Lung (tissue), 12 donors: ENCODE measurements around the gene TTLL10. TPM values are rescaled to one million over a fixed set of nuclear protein-coding genes. Genes with fewer than 3 reads are reported as not detected.

Experiments
- ATAC-seq: fragments of 200-7000 bp; cut with Tn5 transposase; one replicate; pipeline ENCODE4 v1.9.1; 2020; ENCODE audit warnings: moderate number of reproducible peaks; ENCODE audit not compliant: insufficient read depth, low FRiP score
- DNase-seq, 3 donors: peaks; one replicate each; pipeline ENCODE4 v3.0.0-alpha.2; 2013 to 2017
- H3K27ac ChIP-seq, 2 donors: one replicate each; pipeline ENCODE4 v1.5.1; 2013; ENCODE audit warnings: mild to moderate bottlenecking in 2 of 2, moderate library complexity in 2 of 2, control low read depth in 1 of 2, inconsistent platforms in 1 of 2, low read depth in 1 of 2, low read length in 1 of 2
- H3K27me3 ChIP-seq, 3 donors: one replicate each; pipeline ENCODE4 v1.5.1; 2013; ENCODE audit warnings: low read length in 2 of 3; ENCODE audit not compliant: control insufficient read depth in 3 of 3, insufficient read depth in 3 of 3
- H3K36me3 ChIP-seq, 4 donors: one replicate each; pipeline ENCODE4 v1.5.1; 2013; ENCODE audit warnings: low read length in 4 of 4, mild to moderate bottlenecking in 1 of 4, moderate library complexity in 1 of 4; ENCODE audit not compliant: control insufficient read depth in 4 of 4, insufficient read depth in 4 of 4
- H3K4me1 ChIP-seq, 5 donors: one replicate each; pipeline ENCODE4 v1.5.1; 2013; ENCODE audit warnings: low read length in 5 of 5, mild to moderate bottlenecking in 2 of 5, moderate library complexity in 1 of 5; ENCODE audit not compliant: control insufficient read depth in 5 of 5, insufficient read depth in 5 of 5
- H3K4me3 ChIP-seq: one replicate; pipeline ENCODE4 v1.5.1; 2013; ENCODE audit warnings: mild to moderate bottlenecking, control low read depth, moderate library complexity
- H3K9ac ChIP-seq, 2 donors: one replicate each; pipeline ENCODE4 v1.5.1; 2013; ENCODE audit warnings: low read length in 2 of 2, control low read depth in 1 of 2; ENCODE audit not compliant: insufficient read depth in 1 of 2
- H3K9me3 ChIP-seq, 4 donors: one replicate each; pipeline ENCODE4 v1.5.1; 2013; ENCODE audit warnings: low read length in 3 of 4, mild to moderate bottlenecking in 1 of 4, moderate library complexity in 1 of 4; ENCODE audit not compliant: control insufficient read depth in 4 of 4, insufficient read depth in 3 of 4
- CTCF ChIP-seq: IDR thresholded peaks from 2 replicates; pipeline ENCODE4 v1.5.1; 2012; ENCODE audit warnings: mild to moderate bottlenecking; ENCODE audit errors: control extremely low read depth, extremely low read depth
- whole genome bisulfite sequencing, 2 donors: extraction: QIAGEN DNeasy Blood & Tissue Kit; methylation state at CpG; one replicate each; pipeline ENCODE4 v1.1.7; 2013; 5-methylcytosine and 5-hydroxymethylcytosine counted together
- polyA plus RNA-seq, 2 donors: library from polyadenylated mRNA; stranded (reverse); fragments of 200-250 nt; gene quantifications; one replicate each; pipeline ENCODE4 v1.2.1, GENCODE V29; 2013
- total RNA-seq, 2 donors: library from RNA; depleted of rRNA in 1 of 2; stranded (reverse); fragments of >200 nt in 1 of 2; gene quantifications; one replicate each; pipeline ENCODE4 v1.2.1, GENCODE V29; 2014 to 2021
- donor health status: control.
- donor health status: control.
- donor health status: Bipolar disorder and iron deficiency.
- donor health status: healthy.
- donor health status: DM: yes; HTN: yes; CAD: no.

Gene TTLL10
- total and polyA plus RNA-seq, 4 donors: 3.7 to 19.7 (median 4.5) TPM

- Histone ChIP-seq H3K9ac (peak overlapping the region in 1 of 2 donors; percentile 19), H3K4me1 (peaks cover 0 to 26% (median 2%) of the 10 kb centered on the region in 5 donors), H3K27me3 (peaks cover 0 to 3% (median 2%) of the 10 kb centered on the region in 3 donors), H3K27ac (no peak overlapping the region), H3K9me3 (no peaks in the 10 kb centered on the region), H3K36me3 (no peaks in the 10 kb centered on the region), H3K4me3 (no peak overlapping the region)
- no peak for TF ChIP-seq CTCF
- peak; percentile 39 for ATAC-seq
- WGBS, 2 donors: 17 to 21% methylated on average over 40 to 48 of the region's 48 CpGs
- peak; percentile 38 to 58 (median 56) for DNase-seq
Observed at GRCh38 chr1:1136547-1137230, 37.0 kb upstream of the TTLL10 start.

DNA sequence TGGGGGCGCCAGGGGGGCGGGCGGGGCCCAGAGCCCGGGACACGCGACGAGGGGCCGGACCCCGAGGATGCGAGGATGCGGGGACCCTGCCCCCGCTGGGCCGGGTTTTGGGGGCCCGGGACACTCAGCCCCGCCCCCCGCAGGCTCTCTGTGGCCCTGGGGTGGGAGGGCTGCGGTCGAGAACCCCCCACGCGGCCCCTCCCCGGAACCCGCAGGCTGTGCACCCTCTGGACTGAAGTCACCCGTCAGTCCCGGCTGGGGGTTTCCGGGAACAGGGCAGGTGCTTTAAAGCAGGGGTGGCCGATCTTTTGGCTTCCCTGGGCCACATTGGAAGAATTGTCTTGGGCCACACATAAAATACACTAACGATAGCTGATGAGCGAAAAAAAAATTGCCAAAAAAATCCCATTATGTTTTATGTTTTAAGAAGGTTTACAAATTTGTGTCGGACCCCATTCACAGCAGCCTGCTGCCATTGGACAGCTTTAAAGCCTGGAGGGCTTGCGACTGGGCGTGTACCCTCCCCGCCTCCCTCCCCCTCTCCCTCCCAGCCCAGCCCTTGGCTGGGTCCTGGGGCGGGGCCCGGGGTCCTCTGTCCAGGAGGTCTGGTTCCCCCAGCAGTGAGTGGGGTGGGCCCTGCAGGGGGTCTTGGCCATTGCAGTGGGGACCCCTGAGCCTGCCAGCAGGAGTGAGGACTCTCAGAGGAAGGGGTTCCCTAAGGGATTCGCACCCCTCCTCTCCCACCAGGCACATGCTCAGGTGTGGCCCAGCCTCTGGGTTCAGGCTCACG is 36.2 kb upstream of the TTLL10 start:
- H3K27me3 ChIP-seq: peaks cover 0 to 3% (median 2%) of the 10 kb centered on the region in 3 donors
- H3K4me3 ChIP-seq: no peak overlapping the region

DNA sequence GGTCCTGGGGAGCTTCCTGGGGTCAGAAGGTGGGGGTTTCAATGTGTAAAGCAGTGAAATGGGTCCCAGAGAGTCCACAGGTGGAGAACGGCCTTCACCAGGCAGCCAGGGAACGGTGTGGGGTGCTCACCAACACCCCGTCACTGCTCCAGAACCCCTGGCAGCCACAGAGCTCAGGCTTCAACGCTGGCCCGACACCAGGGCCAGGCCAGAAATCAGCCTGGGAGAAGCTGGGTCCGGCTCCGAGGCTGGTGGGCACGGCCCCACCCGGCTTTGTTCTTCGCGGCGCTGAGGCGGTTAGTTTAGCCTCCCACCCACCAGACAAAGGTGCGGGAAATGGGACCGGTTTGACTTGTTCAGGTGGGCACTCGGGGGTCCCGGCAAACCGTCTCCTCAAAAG is 33.0 kb upstream of the TTLL10 start:
- DNase-seq (no peak), ATAC-seq (no peak)
- Histone ChIP-seq H3K27ac (no peak overlapping the region), H3K9me3 (no peaks in the 10 kb centered on the region), H3K4me1 (peaks cover 0 to 12% (median under 1%) of the 10 kb centered on the region in 5 donors), H3K4me3 (no peak overlapping the region), H3K9ac (no peak overlapping the region), H3K36me3 (no peaks in the 10 kb centered on the region), H3K27me3 (peaks cover 2 to 6% (median 3%) of the 10 kb centered on the region in 3 donors)
- WGBS, 2 donors: 59 to 81% methylated on average over 16 to 18 of the region's 18 CpGs
- TF ChIP-seq CTCF: no peak

More for the DNA sequence above, 36.2 kb upstream of the TTLL10 start:
- TF ChIP-seq CTCF: no peak
- Histone ChIP-seq H3K27ac (no peak overlapping the region), H3K9me3 (no peaks in the 10 kb centered on the region), H3K9ac (no peak overlapping the region), H3K4me1 (peaks cover 0 to 26% (median 2%) of the 10 kb centered on the region in 5 donors), H3K36me3 (no peaks in the 10 kb centered on the region)
- ATAC-seq (no peak), DNase-seq (no peak)
- 13 to 17% methylated on average over 31 to 36 of the region's 36 CpGs for WGBS, 2 donors
